HepG2 (cell line): ENCODE results near the gene CERS5. TPM values are rescaled to one million over a fixed set of nuclear protein-coding genes. Genes with fewer than 3 reads are reported as not detected.

Experiments
- MLXIP ChIP-seq: sonication (generic); formaldehyde crosslinking; IDR thresholded peaks from 2 replicates; pipeline ENCODE4 v1.9.0; 2021; ENCODE audit warnings: missing genetic modification reagents, borderline replicate concordance
- NFYC ChIP-seq: IDR thresholded peaks from 2 replicates; pipeline ENCODE4 v1.6.1; 2016; ENCODE audit warnings: missing genetic modification reagents, missing compliant biosample characterization
- SP140L ChIP-seq: sonication (generic); formaldehyde crosslinking; IDR thresholded peaks from 2 replicates; pipeline ENCODE4 v1.4.0; 2020; ENCODE audit warnings: missing genetic modification reagents, borderline replicate concordance
- TARDBP ChIP-seq: sonication (generic); formaldehyde crosslinking; IDR thresholded peaks from 2 replicates; pipeline ENCODE4 v1.8.0; 2022; ENCODE audit warnings: mild to moderate bottlenecking, missing genetic modification reagents
- ZNF510 ChIP-seq: sonication (generic); formaldehyde crosslinking; IDR thresholded peaks from 2 replicates; pipeline ENCODE4 v1.4.0; 2020; ENCODE audit warnings: low read depth, mild to moderate bottlenecking, missing genetic modification reagents
- ZNF563 ChIP-seq: sonication (generic); formaldehyde crosslinking; IDR thresholded peaks from 2 replicates; pipeline ENCODE4 v1.8.0; 2022; ENCODE audit warnings: mild to moderate bottlenecking, moderate library complexity, missing genetic modification reagents
- ZUFSP ChIP-seq: sonication (generic); formaldehyde crosslinking; IDR thresholded peaks from 2 replicates; pipeline ENCODE4 v1.9.0; 2021; ENCODE audit warnings: missing genetic modification reagents, mild to moderate bottlenecking, borderline replicate concordance
- polyA plus RNA-seq, 8 experiments: library from polyadenylated mRNA; depleted of rRNA in 3 of 8; stranded (reverse) in 7 of 8; unstranded in 1 of 8; fragments of >200 nt; fragmentation: Illumina TruSeq in 4 of 8; extraction: Trizol in 4 of 8; gene quantifications; 2 replicates each; pipeline versions ENCODE4 v1.2.1 to v1.2.3, GENCODE V29; 2011 to 2016; ENCODE audit warnings: low read depth in 4 of 8, missing spikeins in 1 of 8, mixed read lengths in 1 of 8; ENCODE audit not compliant: insufficient read depth in 1 of 8
- total RNA-seq, 5 experiments: library from RNA; depleted of rRNA; stranded (reverse); fragments of >200 nt; fragmentation: Illumina TruSeq; extraction: Trizol; gene quantifications; 2 replicates each; pipeline ENCODE4 v1.2.3, GENCODE V29; 2016; ENCODE audit warnings: low read depth in 1 of 5
- TF ChIP-seq, protein P1 (sequence below): sonication (generic); formaldehyde crosslinking; IDR thresholded peaks from 2 replicates; pipeline ENCODE4; 2020; ENCODE audit warnings: missing genetic modification reagents, mild to moderate bottlenecking, borderline replicate concordance
- TF ChIP-seq, protein P2 (sequence below): sonication (generic); formaldehyde crosslinking; IDR thresholded peaks from 2 replicates; pipeline ENCODE4 v1.4.0; 2020; ENCODE audit warnings: missing genetic modification reagents
- TF ChIP-seq, protein P3 (sequence below), 2 experiments: IDR thresholded peaks; 2 replicates each; pipeline ENCODE4 v1.6.1; 2011 to 2012; ENCODE audit warnings: low read length in 2 of 2, borderline replicate concordance in 1 of 2, low read depth in 1 of 2, mild to moderate bottlenecking in 1 of 2, moderate library complexity in 1 of 2

Gene CERS5
- total and polyA plus RNA-seq, 2 of the 13 experiments (the other 11 are each of a cell fraction or from before 2014, with no cell fraction given): 22.3 to 48.8 TPM

DNA sequence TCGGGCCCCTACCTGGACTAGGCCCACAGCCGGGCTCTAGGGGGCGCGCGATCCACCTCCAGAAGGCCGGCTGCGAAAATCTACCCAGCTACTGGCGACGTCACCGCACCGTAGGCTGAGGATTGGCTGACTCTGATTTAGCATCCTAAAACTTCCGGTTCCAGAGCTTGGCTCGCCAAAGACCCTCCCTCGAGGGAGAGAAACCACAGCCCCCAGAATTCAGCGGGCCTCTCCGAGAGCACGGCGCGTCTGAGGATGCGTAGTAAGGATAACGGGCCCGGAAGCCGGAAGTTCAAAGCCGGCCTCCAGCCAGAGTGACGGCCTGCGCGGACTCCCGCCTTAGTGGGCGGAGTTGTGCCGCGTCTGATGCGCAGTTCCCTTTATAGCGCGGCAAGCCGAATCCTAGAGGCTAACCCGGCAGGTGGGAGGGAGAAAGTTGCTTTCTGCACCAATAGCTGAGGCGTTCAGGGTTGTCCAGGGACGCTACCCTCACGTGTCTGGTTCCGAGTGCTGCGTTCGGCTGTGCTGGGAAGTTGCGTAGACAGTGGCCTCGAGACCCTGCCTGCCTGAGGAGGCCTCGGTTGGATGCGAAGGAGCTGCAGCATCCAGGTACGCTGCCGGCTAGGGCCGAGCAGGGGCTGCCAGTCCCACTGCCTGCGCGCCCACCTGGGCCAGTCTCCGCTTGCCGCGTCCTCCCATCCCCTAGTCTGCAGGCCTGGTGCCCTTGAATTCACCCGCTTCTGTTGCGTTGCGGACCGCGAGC, 55.3 kb downstream of the CERS5 start, which contains the start of gene COX14 (continued):
- TF ChIP-seq TARDBP (CRISPR knock-in tag): peak; percentile 90
- peak; percentile 89; the same call in 1 of the 2 replicates for TF ChIP-seq ZNF563
- TF ChIP-seq ZUFSP (CRISPR knock-in tag): no peak
- TF ChIP-seq ZNF510: 0 out of 2 replicates have a peak, but pooled peaks have one; percentile 55
- TF ChIP-seq NFYC (CRISPR knock-in tag): peak; percentile 83
- TF ChIP-seq SP140L (CRISPR knock-in tag): no peak
- no peak for TF ChIP-seq MLXIP (CRISPR knock-in tag)
- TF ChIP-seq, protein P1, sequence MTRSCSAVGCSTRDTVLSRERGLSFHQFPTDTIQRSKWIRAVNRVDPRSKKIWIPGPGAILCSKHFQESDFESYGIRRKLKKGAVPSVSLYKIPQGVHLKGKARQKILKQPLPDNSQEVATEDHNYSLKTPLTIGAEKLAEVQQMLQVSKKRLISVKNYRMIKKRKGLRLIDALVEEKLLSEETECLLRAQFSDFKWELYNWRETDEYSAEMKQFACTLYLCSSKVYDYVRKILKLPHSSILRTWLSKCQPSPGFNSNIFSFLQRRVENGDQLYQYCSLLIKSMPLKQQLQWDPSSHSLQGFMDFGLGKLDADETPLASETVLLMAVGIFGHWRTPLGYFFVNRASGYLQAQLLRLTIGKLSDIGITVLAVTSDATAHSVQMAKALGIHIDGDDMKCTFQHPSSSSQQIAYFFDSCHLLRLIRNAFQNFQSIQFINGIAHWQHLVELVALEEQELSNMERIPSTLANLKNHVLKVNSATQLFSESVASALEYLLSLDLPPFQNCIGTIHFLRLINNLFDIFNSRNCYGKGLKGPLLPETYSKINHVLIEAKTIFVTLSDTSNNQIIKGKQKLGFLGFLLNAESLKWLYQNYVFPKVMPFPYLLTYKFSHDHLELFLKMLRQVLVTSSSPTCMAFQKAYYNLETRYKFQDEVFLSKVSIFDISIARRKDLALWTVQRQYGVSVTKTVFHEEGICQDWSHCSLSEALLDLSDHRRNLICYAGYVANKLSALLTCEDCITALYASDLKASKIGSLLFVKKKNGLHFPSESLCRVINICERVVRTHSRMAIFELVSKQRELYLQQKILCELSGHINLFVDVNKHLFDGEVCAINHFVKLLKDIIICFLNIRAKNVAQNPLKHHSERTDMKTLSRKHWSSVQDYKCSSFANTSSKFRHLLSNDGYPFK (CRISPR knock-in tag): peak; percentile 84
- TF ChIP-seq, protein P2, sequence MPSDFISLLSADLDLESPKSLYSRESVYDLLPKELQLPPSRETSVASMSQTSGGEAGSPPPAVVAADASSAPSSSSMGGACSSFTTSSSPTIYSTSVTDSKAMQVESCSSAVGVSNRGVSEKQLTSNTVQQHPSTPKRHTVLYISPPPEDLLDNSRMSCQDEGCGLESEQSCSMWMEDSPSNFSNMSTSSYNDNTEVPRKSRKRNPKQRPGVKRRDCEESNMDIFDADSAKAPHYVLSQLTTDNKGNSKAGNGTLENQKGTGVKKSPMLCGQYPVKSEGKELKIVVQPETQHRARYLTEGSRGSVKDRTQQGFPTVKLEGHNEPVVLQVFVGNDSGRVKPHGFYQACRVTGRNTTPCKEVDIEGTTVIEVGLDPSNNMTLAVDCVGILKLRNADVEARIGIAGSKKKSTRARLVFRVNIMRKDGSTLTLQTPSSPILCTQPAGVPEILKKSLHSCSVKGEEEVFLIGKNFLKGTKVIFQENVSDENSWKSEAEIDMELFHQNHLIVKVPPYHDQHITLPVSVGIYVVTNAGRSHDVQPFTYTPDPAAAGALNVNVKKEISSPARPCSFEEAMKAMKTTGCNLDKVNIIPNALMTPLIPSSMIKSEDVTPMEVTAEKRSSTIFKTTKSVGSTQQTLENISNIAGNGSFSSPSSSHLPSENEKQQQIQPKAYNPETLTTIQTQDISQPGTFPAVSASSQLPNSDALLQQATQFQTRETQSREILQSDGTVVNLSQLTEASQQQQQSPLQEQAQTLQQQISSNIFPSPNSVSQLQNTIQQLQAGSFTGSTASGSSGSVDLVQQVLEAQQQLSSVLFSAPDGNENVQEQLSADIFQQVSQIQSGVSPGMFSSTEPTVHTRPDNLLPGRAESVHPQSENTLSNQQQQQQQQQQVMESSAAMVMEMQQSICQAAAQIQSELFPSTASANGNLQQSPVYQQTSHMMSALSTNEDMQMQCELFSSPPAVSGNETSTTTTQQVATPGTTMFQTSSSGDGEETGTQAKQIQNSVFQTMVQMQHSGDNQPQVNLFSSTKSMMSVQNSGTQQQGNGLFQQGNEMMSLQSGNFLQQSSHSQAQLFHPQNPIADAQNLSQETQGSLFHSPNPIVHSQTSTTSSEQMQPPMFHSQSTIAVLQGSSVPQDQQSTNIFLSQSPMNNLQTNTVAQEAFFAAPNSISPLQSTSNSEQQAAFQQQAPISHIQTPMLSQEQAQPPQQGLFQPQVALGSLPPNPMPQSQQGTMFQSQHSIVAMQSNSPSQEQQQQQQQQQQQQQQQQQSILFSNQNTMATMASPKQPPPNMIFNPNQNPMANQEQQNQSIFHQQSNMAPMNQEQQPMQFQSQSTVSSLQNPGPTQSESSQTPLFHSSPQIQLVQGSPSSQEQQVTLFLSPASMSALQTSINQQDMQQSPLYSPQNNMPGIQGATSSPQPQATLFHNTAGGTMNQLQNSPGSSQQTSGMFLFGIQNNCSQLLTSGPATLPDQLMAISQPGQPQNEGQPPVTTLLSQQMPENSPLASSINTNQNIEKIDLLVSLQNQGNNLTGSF (CRISPR knock-in tag): peak; percentile 82
- TF ChIP-seq, protein P3, sequence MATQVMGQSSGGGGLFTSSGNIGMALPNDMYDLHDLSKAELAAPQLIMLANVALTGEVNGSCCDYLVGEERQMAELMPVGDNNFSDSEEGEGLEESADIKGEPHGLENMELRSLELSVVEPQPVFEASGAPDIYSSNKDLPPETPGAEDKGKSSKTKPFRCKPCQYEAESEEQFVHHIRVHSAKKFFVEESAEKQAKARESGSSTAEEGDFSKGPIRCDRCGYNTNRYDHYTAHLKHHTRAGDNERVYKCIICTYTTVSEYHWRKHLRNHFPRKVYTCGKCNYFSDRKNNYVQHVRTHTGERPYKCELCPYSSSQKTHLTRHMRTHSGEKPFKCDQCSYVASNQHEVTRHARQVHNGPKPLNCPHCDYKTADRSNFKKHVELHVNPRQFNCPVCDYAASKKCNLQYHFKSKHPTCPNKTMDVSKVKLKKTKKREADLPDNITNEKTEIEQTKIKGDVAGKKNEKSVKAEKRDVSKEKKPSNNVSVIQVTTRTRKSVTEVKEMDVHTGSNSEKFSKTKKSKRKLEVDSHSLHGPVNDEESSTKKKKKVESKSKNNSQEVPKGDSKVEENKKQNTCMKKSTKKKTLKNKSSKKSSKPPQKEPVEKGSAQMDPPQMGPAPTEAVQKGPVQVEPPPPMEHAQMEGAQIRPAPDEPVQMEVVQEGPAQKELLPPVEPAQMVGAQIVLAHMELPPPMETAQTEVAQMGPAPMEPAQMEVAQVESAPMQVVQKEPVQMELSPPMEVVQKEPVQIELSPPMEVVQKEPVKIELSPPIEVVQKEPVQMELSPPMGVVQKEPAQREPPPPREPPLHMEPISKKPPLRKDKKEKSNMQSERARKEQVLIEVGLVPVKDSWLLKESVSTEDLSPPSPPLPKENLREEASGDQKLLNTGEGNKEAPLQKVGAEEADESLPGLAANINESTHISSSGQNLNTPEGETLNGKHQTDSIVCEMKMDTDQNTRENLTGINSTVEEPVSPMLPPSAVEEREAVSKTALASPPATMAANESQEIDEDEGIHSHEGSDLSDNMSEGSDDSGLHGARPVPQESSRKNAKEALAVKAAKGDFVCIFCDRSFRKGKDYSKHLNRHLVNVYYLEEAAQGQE (IDR thresholded peaks at IDR 0.05; ENCODE audit: borderline replicate concordance in 1 of 2, low read depth in 1 of 2, low read length in 2 of 2): no peak
